ENCODE results near the gene PTPRN2. TPM values are rescaled to one million over a fixed set of nuclear protein-coding genes. Genes with fewer than 3 reads are reported as not detected.

PTPRN2 gene
- polyA plus RNA-seq, 1 of the 3 experiments (the other 2 are of a cell fraction), result 4.0 TPM

DNA sequence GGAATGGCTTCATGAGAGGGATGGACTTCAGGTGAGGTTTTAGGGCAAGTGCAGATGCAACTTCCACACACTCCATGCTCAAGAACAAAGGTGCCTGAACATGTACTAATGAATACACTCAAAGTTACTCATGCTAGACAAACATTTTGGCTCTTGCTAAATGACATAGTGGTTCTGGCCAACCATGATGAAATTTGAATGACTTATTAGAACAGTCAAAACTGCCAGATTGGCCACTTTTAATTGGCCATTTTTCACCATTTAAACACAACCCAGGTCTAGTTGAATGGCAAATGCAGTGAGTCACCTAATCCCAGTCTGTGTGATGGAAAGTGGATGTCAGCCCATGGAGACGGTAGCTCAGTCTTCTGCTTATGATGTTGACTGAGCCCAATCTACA, 4.9 kb upstream of the PTPRN2 start:
- Histone ChIP-seq H3K4me1 (ENCODE audit: control insufficient read depth in 1 of 2, insufficient read depth in 2 of 2, low read depth in 1 of 2, low read length in 1 of 2) (peaks cover 0 to 5% of the 10 kb centered on the region in 2 experiments; a peak in 1 of 4 replicates), H4K20me1 (ENCODE audit: insufficient read depth) (no peaks in the 10 kb centered on the region), H3K27me3 (ENCODE audit: insufficient read depth) (no peaks in the 10 kb centered on the region), H3K79me2 (ENCODE audit: insufficient read depth) (no peaks in the 10 kb centered on the region), H3K9ac (no peak overlapping the region), H3K36me3 (replicated peaks in 1 of 2; ENCODE audit: control insufficient read depth in 1 of 2, insufficient read depth in 2 of 2, low read length in 1 of 2) (no peaks in the 10 kb centered on the region), H3K4me2 (no peak overlapping the region), H3K4me3 (ENCODE audit: low read depth in 2 of 2, low read length in 1 of 2) (no peak overlapping the region), H2AFZ (ENCODE audit: low read depth) (no peak overlapping the region), H3K9me3 (no peaks in the 10 kb centered on the region), H3K9me2 (no peaks in the 10 kb centered on the region), H3K27ac (ENCODE audit: low read depth in 2 of 2, low read length in 1 of 2) (no peak overlapping the region), H3F3A (replicated peaks; ENCODE audit: insufficient read depth) (no peaks in the 10 kb centered on the region)
- 82% methylated on average over 1 of the region's 1 CpG for WGBS (ENCODE audit: low lambda C conversion rate)
- TF ChIP-seq, protein P1, sequence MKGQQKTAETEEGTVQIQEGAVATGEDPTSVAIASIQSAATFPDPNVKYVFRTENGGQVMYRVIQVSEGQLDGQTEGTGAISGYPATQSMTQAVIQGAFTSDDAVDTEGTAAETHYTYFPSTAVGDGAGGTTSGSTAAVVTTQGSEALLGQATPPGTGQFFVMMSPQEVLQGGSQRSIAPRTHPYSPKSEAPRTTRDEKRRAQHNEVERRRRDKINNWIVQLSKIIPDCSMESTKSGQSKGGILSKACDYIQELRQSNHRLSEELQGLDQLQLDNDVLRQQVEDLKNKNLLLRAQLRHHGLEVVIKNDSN (IDR thresholded peaks at IDR 0.05; ENCODE audit: borderline replicate concordance, low read depth), result no peak
- TF ChIP-seq TEAD4 (IDR thresholded peaks at IDR 0.05; ENCODE audit: borderline replicate concordance, insufficient read depth), result no peak
- TF ChIP-seq, protein P2, sequence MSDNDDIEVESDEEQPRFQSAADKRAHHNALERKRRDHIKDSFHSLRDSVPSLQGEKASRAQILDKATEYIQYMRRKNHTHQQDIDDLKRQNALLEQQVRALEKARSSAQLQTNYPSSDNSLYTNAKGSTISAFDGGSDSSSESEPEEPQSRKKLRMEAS (IDR thresholded peaks at IDR 0.05; ENCODE audit: low read depth), result no peak
- no peak for TF ChIP-seq POLR2AphosphoS5 (IDR thresholded peaks at IDR 0.05; ENCODE audit: low read depth, low read length)
- TF ChIP-seq, protein P3, sequence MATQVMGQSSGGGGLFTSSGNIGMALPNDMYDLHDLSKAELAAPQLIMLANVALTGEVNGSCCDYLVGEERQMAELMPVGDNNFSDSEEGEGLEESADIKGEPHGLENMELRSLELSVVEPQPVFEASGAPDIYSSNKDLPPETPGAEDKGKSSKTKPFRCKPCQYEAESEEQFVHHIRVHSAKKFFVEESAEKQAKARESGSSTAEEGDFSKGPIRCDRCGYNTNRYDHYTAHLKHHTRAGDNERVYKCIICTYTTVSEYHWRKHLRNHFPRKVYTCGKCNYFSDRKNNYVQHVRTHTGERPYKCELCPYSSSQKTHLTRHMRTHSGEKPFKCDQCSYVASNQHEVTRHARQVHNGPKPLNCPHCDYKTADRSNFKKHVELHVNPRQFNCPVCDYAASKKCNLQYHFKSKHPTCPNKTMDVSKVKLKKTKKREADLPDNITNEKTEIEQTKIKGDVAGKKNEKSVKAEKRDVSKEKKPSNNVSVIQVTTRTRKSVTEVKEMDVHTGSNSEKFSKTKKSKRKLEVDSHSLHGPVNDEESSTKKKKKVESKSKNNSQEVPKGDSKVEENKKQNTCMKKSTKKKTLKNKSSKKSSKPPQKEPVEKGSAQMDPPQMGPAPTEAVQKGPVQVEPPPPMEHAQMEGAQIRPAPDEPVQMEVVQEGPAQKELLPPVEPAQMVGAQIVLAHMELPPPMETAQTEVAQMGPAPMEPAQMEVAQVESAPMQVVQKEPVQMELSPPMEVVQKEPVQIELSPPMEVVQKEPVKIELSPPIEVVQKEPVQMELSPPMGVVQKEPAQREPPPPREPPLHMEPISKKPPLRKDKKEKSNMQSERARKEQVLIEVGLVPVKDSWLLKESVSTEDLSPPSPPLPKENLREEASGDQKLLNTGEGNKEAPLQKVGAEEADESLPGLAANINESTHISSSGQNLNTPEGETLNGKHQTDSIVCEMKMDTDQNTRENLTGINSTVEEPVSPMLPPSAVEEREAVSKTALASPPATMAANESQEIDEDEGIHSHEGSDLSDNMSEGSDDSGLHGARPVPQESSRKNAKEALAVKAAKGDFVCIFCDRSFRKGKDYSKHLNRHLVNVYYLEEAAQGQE (IDR thresholded peaks at IDR 0.05; ENCODE audit: low read depth, low read length), result no peak
- TF ChIP-seq EP300 (IDR thresholded peaks at IDR 0.05; ENCODE audit: borderline replicate concordance in 1 of 2, low read depth in 1 of 2, low read length in 1 of 2), result no peak
- TF ChIP-seq YY1 (IDR thresholded peaks at IDR 0.05; ENCODE audit: low read depth), result no peak
- TF ChIP-seq, protein P4, sequence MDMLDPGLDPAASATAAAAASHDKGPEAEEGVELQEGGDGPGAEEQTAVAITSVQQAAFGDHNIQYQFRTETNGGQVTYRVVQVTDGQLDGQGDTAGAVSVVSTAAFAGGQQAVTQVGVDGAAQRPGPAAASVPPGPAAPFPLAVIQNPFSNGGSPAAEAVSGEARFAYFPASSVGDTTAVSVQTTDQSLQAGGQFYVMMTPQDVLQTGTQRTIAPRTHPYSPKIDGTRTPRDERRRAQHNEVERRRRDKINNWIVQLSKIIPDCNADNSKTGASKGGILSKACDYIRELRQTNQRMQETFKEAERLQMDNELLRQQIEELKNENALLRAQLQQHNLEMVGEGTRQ (IDR thresholded peaks at IDR 0.05; ENCODE audit: borderline replicate concordance, low read depth, low read length), result no peak
- no peak for TF ChIP-seq FOXM1 (IDR thresholded peaks at IDR 0.05; ENCODE audit: low read depth)
- no peak for TF ChIP-seq RAD21 (IDR thresholded peaks at IDR 0.05; ENCODE audit: low read length)
- TF ChIP-seq RCOR1 (IDR thresholded peaks at IDR 0.05; ENCODE audit: low read length), result no peak
- no peak for TF ChIP-seq JUND (IDR thresholded peaks at IDR 0.05)
- TF ChIP-seq, protein P5, sequence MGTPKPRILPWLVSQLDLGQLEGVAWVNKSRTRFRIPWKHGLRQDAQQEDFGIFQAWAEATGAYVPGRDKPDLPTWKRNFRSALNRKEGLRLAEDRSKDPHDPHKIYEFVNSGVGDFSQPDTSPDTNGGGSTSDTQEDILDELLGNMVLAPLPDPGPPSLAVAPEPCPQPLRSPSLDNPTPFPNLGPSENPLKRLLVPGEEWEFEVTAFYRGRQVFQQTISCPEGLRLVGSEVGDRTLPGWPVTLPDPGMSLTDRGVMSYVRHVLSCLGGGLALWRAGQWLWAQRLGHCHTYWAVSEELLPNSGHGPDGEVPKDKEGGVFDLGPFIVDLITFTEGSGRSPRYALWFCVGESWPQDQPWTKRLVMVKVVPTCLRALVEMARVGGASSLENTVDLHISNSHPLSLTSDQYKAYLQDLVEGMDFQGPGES (IDR thresholded peaks at IDR 0.05; ENCODE audit: low read depth, low read length), result no peak
- no peak for DNase-seq
- ChIA-PET POLR2A (no interaction called here), CTCF (no interaction called here)
